ENCODE results near the gene PPP1R14D. TPM values are rescaled to one million over a fixed set of nuclear protein-coding genes. Genes with fewer than 3 reads are reported as not detected.

The PPP1R14D gene
- total and polyA plus RNA-seq, 10 donors: 0.30 TPM; not detected in 9

- no peaks in the 10 kb centered on the region for H3K9me3 ChIP-seq
Measured at GRCh38 chr15:40768521-40769273, 59.8 kb downstream of the PPP1R14D start.

DNA sequence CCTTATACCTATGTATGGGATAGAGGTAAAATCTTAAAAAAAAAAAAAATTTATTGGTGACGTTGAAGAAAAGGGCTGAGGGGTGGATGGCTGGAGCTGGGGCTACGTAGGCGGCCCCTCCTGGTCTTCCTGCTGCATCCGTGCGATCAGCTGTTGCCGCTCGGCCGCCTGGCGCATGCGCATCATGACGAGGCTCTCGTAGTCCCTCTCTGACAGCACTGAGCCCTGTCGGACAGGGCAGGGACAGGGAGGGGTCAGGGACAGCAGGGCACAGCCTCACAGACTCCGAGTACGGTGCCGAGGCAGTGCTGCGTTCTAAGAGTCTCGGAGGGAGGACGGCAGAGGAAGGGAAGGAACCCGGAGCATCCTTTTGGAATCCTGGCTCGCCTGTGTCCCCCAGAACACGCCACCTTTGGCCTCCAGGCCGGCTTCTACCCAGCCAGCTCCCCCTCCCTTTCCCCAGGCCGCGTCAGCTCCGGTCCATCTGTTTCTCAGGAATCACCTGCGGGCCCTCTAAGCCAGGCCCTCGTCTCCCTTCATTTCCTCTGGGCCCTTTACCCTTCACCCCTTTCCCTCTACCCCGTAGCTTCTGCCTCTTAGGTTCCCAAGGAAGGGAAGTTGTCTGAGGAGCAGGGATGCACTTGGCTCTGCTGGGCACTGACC, 60.5 kb downstream of the PPP1R14D start:
- WGBS, 5 donors: 80 to 93% (median 88%) methylated on average over 27 to 29 of the region's 29 CpGs
- peaks cover 16 to 82% (median 61%) of the 10 kb centered on the region in 6 donors for H3K4me1 ChIP-seq
- H3K27ac ChIP-seq: peak overlapping the region in 5 of 8 donors; percentile 61 to 79 (median 70)

More at GRCh38 chr15:40768521-40769273, 59.8 kb downstream of the PPP1R14D start:
- Histone ChIP-seq H3K4me1 (peaks cover 16 to 75% (median 54%) of the 10 kb centered on the region in 6 donors), H3K36me3 (peaks cover 0 to 68% (median 27%) of the 10 kb centered on the region in 6 donors), H3K27me3 (replicated peaks in 1 of 7) (no peaks in the 10 kb centered on the region), H3K4me3 (peak overlapping the region in 3 of 8 donors; percentile 6 to 46 (median 16)), H3K27ac (peak overlapping the region; percentile 17 to 79 (median 62))
- DNase-seq: peak; percentile 80
- TF ChIP-seq POLR2A (IDR thresholded peaks at IDR 0.05) (no peak), POLR2AphosphoS5 (IDR thresholded peaks at IDR 0.05) (no peak), CTCF (IDR thresholded peaks at IDR 0.05 in 8 of 11, conservative IDR thresholded peaks at IDR 0.05 in 3 of 11) (no peak)
- 53 to 61% (median 56%) methylated on average over 19 to 21 of the region's 21 CpGs for WGBS, 5 donors
- intact Hi-C loops (cut with DNase I; ENCODE audit: low total_unique reads): no loop called here

GRCh38 chr15:40766906-40767837, 61.3 kb downstream of the PPP1R14D start:
- intact Hi-C loops (cut with DNase I; ENCODE audit: low total_unique reads): no loop called here
- WGBS, 5 donors: 93 to 95% (median 94%) methylated on average over 21 to 32 of the region's 32 CpGs

More for the DNA sequence above, 60.5 kb downstream of the PPP1R14D start:
- Histone ChIP-seq H3K27me3 (replicated peaks in 1 of 7) (no peaks in the 10 kb centered on the region), H3K9me3 (no peaks in the 10 kb centered on the region), H3K36me3 (peaks cover 0 to 61% (median 20%) of the 10 kb centered on the region in 6 donors), H3K4me3 (no peak overlapping the region)
- DNase-seq: no peak
- TF ChIP-seq POLR2A (IDR thresholded peaks at IDR 0.05): no peak
- TF ChIP-seq POLR2AphosphoS5 (IDR thresholded peaks at IDR 0.05): no peak
- no peak for TF ChIP-seq CTCF (IDR thresholded peaks at IDR 0.05 in 8 of 11, conservative IDR thresholded peaks at IDR 0.05 in 3 of 11)
- intact Hi-C loops (cut with DNase I; ENCODE audit: low total_unique reads): no loop called here

More at GRCh38 chr15:40766906-40767837, 61.3 kb downstream of the PPP1R14D start:
- no peaks in the 10 kb centered on the region for H3K9me3 ChIP-seq
- H3K27ac ChIP-seq: no peak overlapping the region
- H3K4me1 ChIP-seq: peaks cover 16 to 85% (median 66%) of the 10 kb centered on the region in 6 donors
- no peak for DNase-seq
- no peak overlapping the region for H3K4me3 ChIP-seq
- TF ChIP-seq CTCF (IDR thresholded peaks at IDR 0.05 in 8 of 11, conservative IDR thresholded peaks at IDR 0.05 in 3 of 11) (no peak), POLR2AphosphoS5 (IDR thresholded peaks at IDR 0.05) (peak in 1 of 3 donors; percentile 46), POLR2A (IDR thresholded peaks at IDR 0.05) (no peak)
- peaks cover 0 to 53% (median 13%) of the 10 kb centered on the region in 6 donors for H3K36me3 ChIP-seq
- no peaks in the 10 kb centered on the region for H3K27me3 ChIP-seq (replicated peaks in 1 of 7)

Measured in spleen (tissue), 11 donors.